Activated CD4-positive, alpha-beta T cell treated with anti-CD3 and anti-CD28 coated beads, Interleukin-2, amount 10 ng/mL, durations not matched to agents 7 days and 5 days (primary cell): Measurements from ENCODE around the gene ROMO1. TPM values are rescaled to one million over a fixed set of nuclear protein-coding genes. Genes with fewer than 3 reads are reported as not detected.
"Not testable (repeated sequence)": the region's sequence is repeated elsewhere in the genome, so short reads cannot be mapped to it uniquely, and the experiment has no call there.

Experiments
- CTCF ChIA-PET: fragments of 350-600 bp; sonication (Branson Sonifier 250); formaldehyde crosslinking; loops from one replicate; lab custom pipeline; 2021; ENCODE audit warnings: antibody characterized with exemption; lab: Charles Lee
- POLR2A ChIA-PET: fragments of 350-600 bp; sonication (Branson Sonifier 250); formaldehyde crosslinking; loops from one replicate; lab custom pipeline; 2021; ENCODE audit warnings: antibody characterized with exemption; lab: Charles Lee
- DNase-seq: peaks from one replicate; pipeline ENCODE4 v3.0.0-alpha.2; 2020
- H3K27ac Mint-ChIP-seq: one replicate; pipeline ENCODE4 v1.8.0; 2021; ENCODE audit warnings: mild to moderate bottlenecking, moderate library complexity, mixed read lengths
- H3K27me3 Mint-ChIP-seq: one replicate; pipeline ENCODE4 v1.8.0; 2021; ENCODE audit warnings: mixed read lengths
- H3K36me3 Mint-ChIP-seq: one replicate; pipeline ENCODE4 v1.8.0; 2021; ENCODE audit warnings: low read depth, mixed read lengths
- H3K4me1 Mint-ChIP-seq: one replicate; pipeline ENCODE4 v1.8.0; 2021; ENCODE audit warnings: mixed read lengths
- H3K4me3 Mint-ChIP-seq: one replicate; pipeline ENCODE4 v1.8.0; 2021; ENCODE audit warnings: mild to moderate bottlenecking, moderate library complexity, mixed read lengths
- H3K9me3 Mint-ChIP-seq: one replicate; pipeline ENCODE4 v1.8.0; 2021; ENCODE audit warnings: mixed read lengths
- total RNA-seq, 2 experiments: library from RNA; stranded (reverse); gene quantifications; one replicate each; pipeline ENCODE4 v1.2.3, GENCODE V29; 2021

Gene ROMO1
- total RNA-seq, 2 experiments from 2014 or later = 55.0 to 103 TPM

GRCh38 chr20:35686872-35687271 is 12.3 kb upstream of the ROMO1 start:
- POLR2A ChIA-PET, H3K9me3 Mint-ChIP-seq, H3K27ac Mint-ChIP-seq, DNase-seq, H3K4me1 Mint-ChIP-seq, H3K27me3 Mint-ChIP-seq, H3K4me3 Mint-ChIP-seq: not testable (repeated sequence)
- CTCF ChIA-PET = interaction anchor here (0.6 to 1.6 kb wide), 5 partner anchors 12 to 28 kb away, joined by 3 to 4 read pairs (median 4); no protein-coding TSS in a partner anchor
- H3K36me3 Mint-ChIP-seq = peaks cover 24% of the 10 kb centered on the region

DNA sequence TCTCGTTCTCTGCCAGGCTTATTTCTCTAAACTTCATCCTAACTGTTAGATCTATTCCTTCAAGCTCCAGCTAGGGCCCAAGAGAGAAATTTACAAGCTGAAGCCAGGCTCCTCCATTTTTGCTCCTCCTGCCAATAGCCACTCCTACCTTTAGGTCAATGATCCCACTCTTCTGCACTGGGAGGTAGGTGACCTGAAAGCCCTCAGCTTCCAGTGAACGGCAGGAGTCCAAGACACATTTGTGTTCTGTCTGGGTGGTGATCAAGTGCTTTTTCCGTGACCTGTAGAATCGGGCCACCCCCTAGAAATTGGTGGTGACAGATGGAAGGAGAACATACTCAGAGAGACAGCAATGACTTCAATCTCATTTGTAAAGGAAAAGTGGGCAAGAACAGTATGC is 8.9 kb upstream of the ROMO1 start:
- Mint-ChIP-seq H3K27ac (no peak overlapping the region), H3K36me3 (peaks cover 29% of the 10 kb centered on the region), H3K4me3 (no peak overlapping the region), H3K4me1 (peaks cover 2% of the 10 kb centered on the region), H3K9me3 (peaks cover 3% of the 10 kb centered on the region), H3K27me3 (no peaks in the 10 kb centered on the region)
- CTCF ChIA-PET = interaction anchor here (0.6 to 1.5 kb wide), 5 partner anchors 9 to 775 kb away, joined by 3 to 5 read pairs (median 3); partner anchors contain the start of gene ROMO1
- DNase-seq = no peak
- POLR2A ChIA-PET = no interaction called here

- no peak for DNase-seq
- Mint-ChIP-seq H3K4me1 (peaks cover 29% of the 10 kb centered on the region), H3K27me3 (no peaks in the 10 kb centered on the region), H3K9me3 (no peaks in the 10 kb centered on the region), H3K36me3 (peaks cover 20% of the 10 kb centered on the region), H3K4me3 (no peak overlapping the region), H3K27ac (no peak overlapping the region)
- ChIA-PET POLR2A (no interaction called here), CTCF (no interaction called here)
Observed at GRCh38 chr20:35695245-35695749, 3.9 kb upstream of the ROMO1 start.

- POLR2A ChIA-PET = no interaction called here
- Mint-ChIP-seq H3K27me3 (no peaks in the 10 kb centered on the region), H3K9me3 (no peaks in the 10 kb centered on the region), H3K4me1 (peaks cover 36% of the 10 kb centered on the region), H3K27ac (peak overlapping the region; percentile 46), H3K4me3 (peak overlapping the region; percentile 1), H3K36me3 (peaks cover 21% of the 10 kb centered on the region)
- CTCF ChIA-PET = interaction anchor here (0.6 kb wide), 1 partner anchor 22 kb away, joined by 3 read pairs; no protein-coding TSS in a partner anchor
- DNase-seq = no peak
Observed at GRCh38 chr20:35695978-35696377, 3.2 kb upstream of the ROMO1 start.

GRCh38 chr20:35697696-35698297 is 1.4 kb upstream of the ROMO1 start:
- Mint-ChIP-seq H3K9me3 (no peaks in the 10 kb centered on the region), H3K36me3 (peaks cover 31% of the 10 kb centered on the region), H3K27me3 (no peaks in the 10 kb centered on the region), H3K4me1 (peaks cover 39% of the 10 kb centered on the region), H3K27ac (peak overlapping the region; percentile 85), H3K4me3 (peak overlapping the region; percentile 83)
- ChIA-PET POLR2A (interaction anchor here (0.6 kb wide), 1 partner anchor 77 kb away, joined by 3 read pairs; no protein-coding TSS in a partner anchor), CTCF (interaction anchor here (0.6 to 1.0 kb wide), 2 partner anchors 45 to 207 kb away, joined by 3 to 4 read pairs; partner anchors contain the start of gene RBM39)
- DNase-seq = no peak

- ChIA-PET CTCF (interaction anchor here (1.2 to 2.2 kb wide), 3 partner anchors 17 to 256 kb away, joined by 3 to 7 read pairs (median 7); partner anchors contain the start of gene SCAND1), POLR2A (interaction anchor here (0.6 kb wide), 1 partner anchor 76 kb away, joined by 3 read pairs; no protein-coding TSS in a partner anchor)
- H3K27me3 Mint-ChIP-seq = no peaks in the 10 kb centered on the region
- no peaks in the 10 kb centered on the region for H3K9me3 Mint-ChIP-seq
- H3K36me3 Mint-ChIP-seq = peaks cover 36% of the 10 kb centered on the region
- no peak for DNase-seq
- peak overlapping the region; percentile 83 for H3K4me3 Mint-ChIP-seq
- H3K4me1 Mint-ChIP-seq = peaks cover 42% of the 10 kb centered on the region
- H3K27ac Mint-ChIP-seq = peak overlapping the region; percentile 85
Observed at GRCh38 chr20:35698298-35699126, 693 bp upstream of the ROMO1 start.

GRCh38 chr20:35699957-35700624 is 886 bp downstream of the ROMO1 start:
- Mint-ChIP-seq H3K4me3 (peak overlapping the region; percentile 83), H3K36me3 (peaks cover 50% of the 10 kb centered on the region), H3K27me3 (no peaks in the 10 kb centered on the region), H3K27ac (peak overlapping the region; percentile 95), H3K4me1 (peaks cover 50% of the 10 kb centered on the region), H3K9me3 (no peaks in the 10 kb centered on the region)
- ChIA-PET POLR2A (no interaction called here), CTCF (interaction anchor here (0.6 to 2.2 kb wide), 6 partner anchors 10 to 1344 kb away, joined by 3 to 7 read pairs (median 4); partner anchors contain the start of gene SCAND1)
- DNase-seq = no peak

DNA sequence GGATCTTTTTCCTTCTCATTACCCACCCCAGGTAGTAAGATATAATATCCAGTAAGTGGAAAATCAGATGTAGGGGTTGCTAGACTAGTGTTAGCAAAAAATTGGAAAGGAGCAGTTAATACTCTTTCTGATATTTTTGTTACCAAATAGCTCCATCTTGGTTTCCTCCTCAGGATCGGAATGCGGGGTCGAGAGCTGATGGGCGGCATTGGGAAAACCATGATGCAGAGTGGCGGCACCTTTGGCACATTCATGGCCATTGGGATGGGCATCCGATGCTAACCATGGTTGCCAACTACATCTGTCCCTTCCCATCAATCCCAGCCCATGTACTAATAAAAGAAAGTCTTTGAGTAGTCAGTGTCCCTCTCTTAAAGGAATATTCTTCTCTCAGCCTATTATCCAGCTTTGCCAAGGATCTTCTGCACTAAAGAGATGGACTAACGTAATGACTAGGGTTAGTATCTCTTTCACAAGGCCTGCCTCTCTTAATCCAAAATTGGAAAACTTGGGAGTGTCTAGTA is 1.5 kb downstream of the ROMO1 start:
- CTCF ChIA-PET = interaction anchor here (0.6 to 1.6 kb wide), 4 partner anchors 14 to 1343 kb away, joined by 3 read pairs; no protein-coding TSS in a partner anchor

DNA sequence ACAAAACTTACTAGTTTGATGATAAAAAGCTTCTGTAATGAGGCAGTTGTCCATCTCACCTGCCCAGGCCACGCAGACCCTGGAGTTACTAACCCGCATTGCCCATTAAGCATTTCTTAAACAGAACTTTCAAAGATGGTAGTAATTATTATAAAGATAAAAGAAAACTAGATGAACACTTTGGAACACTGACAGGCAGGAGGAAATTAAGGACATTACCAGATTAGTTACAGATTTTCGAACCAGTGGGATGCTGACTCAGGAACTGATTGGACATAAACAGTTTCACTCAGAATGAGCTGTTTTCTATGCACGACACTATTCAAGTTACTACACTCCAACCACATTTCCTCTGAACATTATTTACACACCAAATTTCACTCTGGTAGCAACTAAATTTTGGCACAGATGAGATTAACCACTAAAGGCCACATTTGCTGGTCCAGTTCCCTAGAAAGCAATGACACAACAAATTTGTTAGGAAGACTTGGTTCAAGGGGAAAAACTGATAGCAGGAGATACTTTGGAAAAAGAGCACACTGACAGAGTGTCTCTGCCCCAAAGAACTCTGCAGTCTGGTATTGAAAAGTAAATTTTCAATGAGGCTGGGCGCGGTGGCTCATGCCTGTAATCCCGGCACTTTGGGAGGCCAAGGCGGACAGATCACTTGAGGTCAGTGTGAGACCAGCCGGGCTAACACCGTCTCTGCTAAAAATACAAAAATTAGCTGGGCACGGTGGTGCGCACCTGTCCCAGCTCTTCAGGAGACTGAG is 3.0 kb downstream of the ROMO1 start:
- Mint-ChIP-seq H3K27ac (no peak overlapping the region), H3K4me1 (peaks cover 46% of the 10 kb centered on the region)
- POLR2A ChIA-PET = interaction anchor here (0.7 kb wide), 1 partner anchor 40 kb away, joined by 8 read pairs; the partner anchor contains the start of gene RBM39

More for the DNA sequence above, 1.5 kb downstream of the ROMO1 start:
- DNase-seq = no peak
- H3K27me3 Mint-ChIP-seq = no peaks in the 10 kb centered on the region
- H3K4me3 Mint-ChIP-seq = peak overlapping the region; percentile 83
- peaks cover 49% of the 10 kb centered on the region for H3K36me3 Mint-ChIP-seq
- peaks cover 47% of the 10 kb centered on the region for H3K4me1 Mint-ChIP-seq
- POLR2A ChIA-PET = no interaction called here
- H3K27ac Mint-ChIP-seq = peak overlapping the region; percentile 95
- no peaks in the 10 kb centered on the region for H3K9me3 Mint-ChIP-seq

DNA sequence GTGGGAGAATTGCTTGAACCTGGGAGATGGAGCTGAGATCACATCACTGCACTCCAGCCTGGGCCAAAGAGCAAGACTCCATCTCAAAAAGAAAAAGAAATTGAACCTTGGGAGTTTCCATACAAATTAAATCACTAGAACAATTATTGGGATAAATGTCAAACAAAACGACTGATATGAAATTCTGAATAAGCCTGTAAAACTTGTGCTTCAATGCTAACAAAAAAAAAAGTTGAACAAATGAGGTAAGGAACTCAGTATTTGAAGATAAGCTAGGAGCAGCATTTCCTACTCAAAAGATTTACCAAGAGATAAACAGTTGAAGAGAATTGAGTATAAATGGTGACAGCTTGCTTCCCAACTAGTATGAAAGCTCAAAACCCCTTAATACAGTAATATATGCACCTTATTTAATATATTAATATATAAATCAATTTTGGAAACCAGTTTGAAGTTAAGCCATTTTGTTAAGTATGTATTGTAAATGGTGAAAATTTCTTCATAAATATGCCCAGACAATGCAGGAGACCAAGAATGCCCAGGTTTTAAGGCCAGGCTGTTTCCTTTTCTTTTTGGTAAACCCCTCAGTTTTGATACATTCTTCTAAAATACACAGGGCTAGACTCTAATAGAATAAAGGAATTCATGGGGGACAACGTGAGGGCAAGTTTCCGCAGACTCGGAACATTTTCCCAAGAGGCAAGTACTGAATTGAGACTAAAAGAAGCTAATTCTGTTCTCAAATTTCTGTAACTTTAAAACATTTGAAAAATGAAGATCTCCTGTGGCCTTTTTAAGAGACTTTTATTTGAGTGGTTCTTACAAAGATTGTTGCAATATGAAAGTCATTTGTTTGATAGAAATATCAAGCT is 3.9 kb downstream of the ROMO1 start:
- H3K27me3 Mint-ChIP-seq = no peaks in the 10 kb centered on the region
- H3K4me1 Mint-ChIP-seq = peaks cover 38% of the 10 kb centered on the region
- H3K4me3 Mint-ChIP-seq = no peak overlapping the region
- ChIA-PET POLR2A (no interaction called here), CTCF (interaction anchor here (0.6 kb wide), 1 partner anchor 32 kb away, joined by 3 read pairs; no protein-coding TSS in a partner anchor)
- H3K9me3 Mint-ChIP-seq = no peaks in the 10 kb centered on the region
- DNase-seq = no peak
- H3K36me3 Mint-ChIP-seq = peaks cover 60% of the 10 kb centered on the region
- no peak overlapping the region for H3K27ac Mint-ChIP-seq

More for the DNA sequence above, 3.0 kb downstream of the ROMO1 start:
- Mint-ChIP-seq H3K4me3 (no peak overlapping the region), H3K36me3 (peaks cover 57% of the 10 kb centered on the region), H3K27me3 (no peaks in the 10 kb centered on the region), H3K9me3 (no peaks in the 10 kb centered on the region)
- no peak for DNase-seq
- CTCF ChIA-PET = interaction anchor here (0.6 to 1.6 kb wide), 3 partner anchors 9 to 41 kb away, joined by 3 to 4 read pairs (median 3); no protein-coding TSS in a partner anchor
